HG03175 (cell line): ENCODE measurements around the gene PAK4.
A peak's percentile ranks its signal among the peaks of the same experiment; 100 is the strongest.
"Not testable (repeated sequence)": the region's sequence is repeated elsewhere in the genome, so short reads cannot be mapped to it uniquely, and the experiment has no call there.

Source experiments
- ATAC-seq: cut with Tn5 transposase; IDR thresholded peaks from one replicate; pipeline ENCODE4 v1.9.1; 2021; ENCODE audit warnings: mild to moderate bottlenecking, moderate library complexity; ENCODE audit not compliant: unreplicated experiment

Gene PAK4

DNA sequence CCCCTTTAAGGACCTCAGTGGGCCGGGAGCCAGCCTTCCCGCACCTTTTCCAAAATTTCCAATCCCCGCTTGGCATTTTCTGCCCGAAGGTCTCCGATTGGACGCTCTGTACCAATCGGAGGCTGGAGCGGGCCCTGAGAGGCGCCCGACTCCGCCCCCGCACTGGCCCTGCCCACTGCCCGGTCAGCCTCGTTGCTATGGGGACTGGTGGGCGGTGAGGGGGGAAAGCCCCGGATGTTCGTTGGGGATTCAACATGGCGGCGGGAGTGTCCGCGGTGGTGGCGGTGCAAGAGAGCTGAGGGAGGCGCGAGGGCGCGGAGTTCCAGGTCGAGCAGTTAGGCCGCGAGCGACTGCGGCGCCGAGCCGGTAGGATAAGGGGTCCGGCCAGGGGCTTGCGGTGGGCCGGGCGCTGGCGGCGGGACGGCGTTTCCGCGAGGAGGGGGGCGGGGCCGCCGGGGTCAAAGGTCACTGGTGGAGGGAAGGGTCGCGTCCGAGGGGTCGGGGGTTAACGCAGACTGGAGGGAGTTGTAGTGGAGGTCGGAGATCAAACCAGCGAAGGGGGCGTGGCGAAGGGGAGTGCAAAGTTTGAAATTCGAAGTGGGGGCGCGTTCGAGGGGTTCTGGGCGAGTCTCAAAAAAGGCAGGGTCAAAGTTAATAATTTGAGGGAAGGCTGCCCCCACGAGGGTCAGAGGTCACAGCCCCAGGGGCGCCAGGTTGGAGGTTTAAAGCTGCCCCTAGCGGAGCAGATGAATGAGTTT is at the start of gene PAK4:
Gene PAK4 (plus strand): TSS at position 233 of the 758 bp plus-strand sequence. CDS start 43,768 bp downstream, outside the sequence.
- ATAC-seq, result peak; percentile 91

DNA sequence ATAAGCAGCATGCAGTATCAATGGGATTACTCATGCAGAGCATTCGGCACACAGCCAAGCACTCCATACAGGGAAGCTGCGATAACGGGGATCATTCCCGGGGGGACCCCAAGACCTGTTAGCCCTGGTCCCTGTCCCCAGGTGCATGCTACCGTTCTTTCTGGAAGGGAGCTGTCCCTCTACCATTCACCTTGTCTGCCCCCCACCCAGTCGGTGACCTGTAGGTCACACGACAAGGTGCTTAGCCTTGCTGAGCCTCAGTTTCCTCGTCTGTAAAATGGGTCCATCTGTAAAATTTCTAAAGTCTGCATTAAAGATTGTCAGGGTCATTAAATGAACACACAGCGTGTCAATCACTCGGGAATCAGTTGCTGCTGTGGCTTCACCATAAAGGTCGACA is 48.3 kb upstream of the PAK4 start:
- ATAC-seq, result no peak

DNA sequence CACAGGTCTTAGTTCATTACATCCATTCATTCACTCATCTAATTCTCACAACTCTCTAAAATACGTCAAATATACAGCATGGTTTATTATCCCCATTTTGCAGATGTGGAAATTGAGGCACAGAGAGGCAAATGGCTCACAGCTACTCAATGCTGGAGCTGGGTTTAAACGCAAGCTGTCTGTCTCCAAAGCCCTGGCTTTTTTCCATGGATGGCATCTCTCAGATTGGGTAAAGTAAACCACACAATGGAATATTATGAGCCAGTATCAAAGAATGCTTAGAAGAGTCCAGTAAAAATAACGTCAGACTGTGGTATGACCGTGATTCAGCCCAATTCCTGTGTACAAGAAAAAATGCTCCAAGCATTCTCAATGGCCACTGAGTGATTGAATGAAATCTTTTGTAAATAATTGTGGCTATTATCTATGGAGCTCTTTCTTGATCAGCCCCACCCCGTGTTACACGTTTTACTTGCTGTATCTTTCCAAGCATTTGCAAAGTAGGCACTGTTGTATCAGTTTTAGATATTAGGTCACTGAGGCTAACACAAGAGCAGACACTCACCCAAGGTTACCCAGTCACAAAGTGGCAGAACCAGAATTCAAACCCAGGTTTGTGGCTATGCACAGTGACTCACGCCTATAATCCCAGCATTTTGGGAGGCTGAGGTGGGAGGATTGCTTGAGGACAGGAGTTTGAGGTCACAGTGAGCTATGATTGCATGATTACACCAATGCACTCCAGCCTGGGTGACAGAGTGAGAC is 47.0 kb upstream of the PAK4 start:
- ATAC-seq, result no peak

DNA sequence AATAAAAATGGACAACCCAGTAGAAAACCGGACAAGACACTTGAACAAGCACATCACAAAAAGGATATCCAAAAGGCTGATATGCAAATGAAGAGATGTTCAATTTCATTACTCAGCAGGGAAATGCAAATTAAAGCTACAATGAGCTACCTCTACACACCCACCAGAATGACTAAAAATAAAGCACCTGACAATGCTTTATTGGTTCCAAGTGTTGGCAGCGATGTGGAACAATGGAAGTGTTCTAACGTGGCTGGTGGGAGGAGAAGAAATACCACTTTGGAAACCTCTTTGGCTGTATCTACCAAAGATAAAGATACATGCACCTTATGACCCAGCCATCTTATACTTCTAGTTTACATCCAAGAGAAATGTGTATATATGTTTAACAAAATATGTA is 45.2 kb upstream of the PAK4 start:
- ATAC-seq, result no peak

DNA sequence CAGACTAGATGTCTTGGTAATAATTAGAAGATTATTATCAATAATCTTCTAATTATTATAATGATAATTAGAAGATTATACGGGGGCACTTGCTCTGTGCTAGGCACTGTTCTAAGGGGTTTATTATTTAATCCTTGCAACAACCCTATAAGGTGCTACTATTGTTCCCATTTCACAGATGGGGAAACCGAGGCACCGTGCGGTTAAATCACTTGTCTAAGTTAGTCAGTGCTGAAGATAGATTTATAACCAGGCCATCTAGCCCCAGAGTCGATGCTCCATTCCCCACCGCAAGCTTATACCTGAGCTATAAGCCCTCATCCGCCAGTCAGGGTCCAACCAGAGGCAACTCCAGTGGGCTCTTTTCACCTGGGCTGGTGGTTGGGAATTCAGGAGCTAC is 43.4 kb upstream of the PAK4 start:
- ATAC-seq, result no peak

DNA sequence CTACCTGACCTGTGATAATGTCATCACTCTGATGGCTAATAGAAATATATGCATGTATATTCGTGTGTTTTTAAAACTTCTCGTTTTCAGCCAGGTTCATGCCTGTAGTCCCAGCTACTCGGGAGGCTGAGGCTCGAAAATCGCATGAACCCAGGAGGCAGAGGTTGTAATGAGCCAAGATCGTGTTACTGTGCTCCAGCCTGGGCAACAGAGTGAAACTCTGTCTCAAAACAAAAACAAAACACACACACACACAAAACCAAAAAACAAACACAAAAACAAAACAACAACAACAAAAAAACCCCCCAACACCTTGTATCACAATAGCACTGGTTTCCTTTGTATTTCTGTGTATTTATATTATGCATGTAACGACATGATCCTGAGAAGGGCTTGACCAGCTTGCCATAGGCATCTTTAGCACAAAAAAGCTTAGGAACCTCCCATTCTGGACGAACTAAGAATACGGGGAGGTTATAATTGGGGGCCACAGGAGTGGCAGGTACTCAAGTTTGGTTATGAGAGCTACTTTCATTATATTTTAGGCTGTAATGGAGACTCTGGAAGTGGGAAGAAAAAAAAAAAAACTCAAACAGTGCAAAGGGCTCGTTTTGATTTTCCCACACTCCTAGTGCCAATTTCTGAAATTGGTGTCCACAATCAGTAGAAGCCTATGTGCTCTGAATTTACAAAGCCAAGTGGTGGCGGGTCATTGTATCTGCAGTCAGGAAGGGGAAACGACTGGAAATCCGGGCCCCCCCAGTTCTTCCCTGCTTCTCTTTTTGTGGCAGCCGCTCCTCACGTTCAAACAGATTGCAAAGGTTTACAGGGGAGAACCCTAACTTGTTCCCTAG is 42.6 kb upstream of the PAK4 start:
- no peak for ATAC-seq

DNA sequence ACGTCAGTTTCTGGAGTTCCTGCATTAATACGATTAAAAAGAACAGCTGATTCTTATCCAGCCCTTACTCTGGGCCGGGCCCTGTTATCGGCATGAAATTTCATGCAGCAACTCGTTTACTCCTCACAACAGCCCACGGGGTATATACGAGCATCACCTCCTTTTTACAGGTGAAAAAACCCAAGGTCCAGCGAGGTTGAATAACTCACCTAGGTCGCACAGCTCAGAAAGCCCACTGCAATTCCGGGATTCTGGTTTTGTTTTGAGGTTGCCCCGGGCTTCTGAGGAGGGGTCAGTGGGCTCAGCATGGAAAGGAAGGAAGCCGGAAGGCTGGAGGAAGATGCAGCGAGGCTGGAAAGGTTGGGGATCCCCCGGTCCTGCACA is 42.0 kb upstream of the PAK4 start:
- ATAC-seq, result no peak

DNA sequence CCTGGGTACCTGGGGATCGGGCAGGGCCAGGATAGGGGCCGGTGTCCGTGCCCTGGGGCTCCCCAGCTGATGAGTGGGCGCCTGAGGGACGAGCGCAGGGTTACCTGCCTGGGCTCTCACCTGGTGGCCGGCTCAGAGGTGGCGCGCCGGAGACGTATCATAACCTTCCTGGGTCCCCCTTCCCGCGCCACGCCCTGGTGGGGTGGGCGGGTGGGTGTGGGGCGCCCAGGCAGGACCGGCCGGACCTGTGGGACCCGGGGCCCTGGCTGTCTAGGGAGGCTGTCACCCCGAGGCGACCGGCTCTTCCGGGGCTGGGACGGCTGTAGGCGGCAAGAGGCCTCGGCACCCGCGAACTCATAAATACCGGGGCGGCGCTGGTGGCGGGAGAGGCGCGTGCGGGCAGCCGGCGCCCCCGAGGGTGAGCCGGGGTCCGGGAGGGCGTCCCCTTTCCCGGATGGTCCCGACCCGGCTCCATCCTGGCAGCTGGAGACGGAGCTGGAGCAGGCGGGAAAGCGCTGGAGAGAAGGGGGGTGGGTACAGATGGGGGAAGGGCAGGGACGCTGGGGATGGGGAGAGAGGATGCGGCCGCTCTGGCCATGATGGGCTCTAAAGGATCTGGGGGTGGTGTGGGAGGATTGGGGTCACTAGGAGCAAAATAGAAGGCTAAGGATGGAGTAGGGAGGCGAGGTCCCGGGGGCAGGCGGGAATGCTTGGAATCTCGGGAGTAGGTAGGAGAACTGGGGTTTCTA is 41.4 kb upstream of the PAK4 start, which contains the start of gene ACP7:
Gene ACP7 (plus strand): TSS at position 386 of the 749 bp plus-strand sequence. CDS start 902 bp downstream, outside the sequence.
- no peak for ATAC-seq

DNA sequence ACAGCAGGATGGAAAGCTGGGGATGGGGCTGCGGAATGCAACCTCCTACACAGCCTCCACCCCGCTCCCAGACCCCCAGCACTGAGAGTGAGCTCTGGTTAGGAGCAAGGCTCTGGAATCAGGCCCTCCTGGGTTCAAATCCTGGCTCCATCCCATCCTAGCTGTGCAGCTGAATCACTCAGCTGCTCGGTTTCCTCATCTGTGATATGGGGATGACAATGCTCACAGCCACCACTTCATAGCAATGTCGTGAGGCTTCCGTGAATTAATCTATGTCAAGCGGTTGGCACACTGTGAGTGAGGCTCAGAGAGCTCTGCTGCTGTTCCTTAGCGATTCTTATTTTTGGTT is 40.9 kb upstream of the PAK4 start:
- ATAC-seq, result no peak

DNA sequence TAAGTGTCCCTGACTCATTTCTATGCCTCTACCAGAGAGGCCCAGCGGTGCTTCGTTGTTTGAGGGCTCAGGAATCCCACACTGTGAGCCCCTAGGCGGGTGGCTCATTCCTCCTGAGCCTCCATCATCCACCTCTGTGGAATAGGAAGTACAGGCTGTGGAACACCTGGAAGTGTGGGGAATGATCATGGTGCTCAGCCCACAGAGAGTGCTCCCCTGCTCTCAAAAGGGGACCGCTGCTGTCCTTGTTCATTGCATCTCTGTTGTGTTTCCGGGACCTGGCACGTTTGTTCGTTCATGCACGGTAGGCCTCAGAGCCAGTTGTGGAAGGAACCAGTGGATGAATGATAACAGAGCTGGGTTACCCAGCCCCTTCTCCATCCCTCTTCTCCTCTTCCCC is 40.2 kb upstream of the PAK4 start:
- ATAC-seq, result no peak

DNA sequence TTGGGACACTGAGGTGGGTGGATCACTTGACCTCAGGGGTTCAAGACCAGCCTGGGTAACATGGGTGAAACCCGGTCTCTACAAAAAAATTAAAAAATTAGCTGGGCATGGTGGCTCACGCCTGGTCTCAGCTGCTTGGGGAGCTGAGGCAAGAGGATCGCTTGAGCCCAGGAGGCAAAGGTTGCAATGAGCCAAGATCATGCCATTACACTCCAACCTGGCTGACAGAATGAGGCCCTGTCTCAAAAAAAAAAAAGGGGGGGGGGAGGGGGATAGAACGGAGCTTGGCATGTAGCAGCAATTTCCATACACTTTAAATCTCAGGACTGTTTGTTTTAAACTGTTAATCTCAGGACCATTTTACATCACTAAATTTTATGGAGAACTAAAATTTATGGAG is 39.2 kb upstream of the PAK4 start:
- ATAC-seq, result no peak

DNA sequence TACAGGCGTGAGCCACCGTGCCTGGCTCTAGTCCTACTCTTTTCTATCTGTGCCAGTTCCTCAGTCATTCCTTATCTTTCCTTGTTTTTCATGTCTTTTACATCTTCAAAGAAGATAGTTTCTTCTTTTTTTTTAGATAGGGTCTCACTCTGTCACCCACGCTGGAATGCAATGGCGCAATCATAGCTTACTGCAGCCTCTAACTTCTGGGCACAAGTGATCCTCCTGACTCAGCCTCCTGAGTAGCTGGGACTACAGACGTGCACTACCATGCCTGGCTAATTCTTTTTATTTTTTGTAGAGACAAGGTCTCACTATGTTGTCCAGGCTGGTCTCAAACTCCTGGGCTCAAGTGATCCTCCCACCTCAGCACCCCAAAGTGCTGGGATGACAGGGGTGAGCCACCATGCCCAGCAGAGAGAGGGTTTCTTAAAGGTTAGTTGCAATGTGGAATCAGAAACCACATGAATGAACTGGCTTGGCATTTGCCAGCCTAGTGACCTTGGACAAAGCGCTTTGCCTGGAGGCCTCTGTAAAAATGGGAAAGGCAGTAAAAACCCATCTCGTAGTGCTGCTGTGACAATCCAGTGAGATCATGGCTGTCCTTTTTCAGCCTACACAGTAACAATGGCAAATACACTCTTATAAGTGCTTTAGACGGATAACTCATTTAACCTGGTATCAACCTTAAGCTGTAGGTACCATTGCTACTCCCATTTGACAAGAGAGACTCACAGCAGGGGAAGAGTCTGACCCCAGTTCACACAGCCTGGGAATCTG is 37.5 kb upstream of the PAK4 start:
- ATAC-seq, result no peak

DNA sequence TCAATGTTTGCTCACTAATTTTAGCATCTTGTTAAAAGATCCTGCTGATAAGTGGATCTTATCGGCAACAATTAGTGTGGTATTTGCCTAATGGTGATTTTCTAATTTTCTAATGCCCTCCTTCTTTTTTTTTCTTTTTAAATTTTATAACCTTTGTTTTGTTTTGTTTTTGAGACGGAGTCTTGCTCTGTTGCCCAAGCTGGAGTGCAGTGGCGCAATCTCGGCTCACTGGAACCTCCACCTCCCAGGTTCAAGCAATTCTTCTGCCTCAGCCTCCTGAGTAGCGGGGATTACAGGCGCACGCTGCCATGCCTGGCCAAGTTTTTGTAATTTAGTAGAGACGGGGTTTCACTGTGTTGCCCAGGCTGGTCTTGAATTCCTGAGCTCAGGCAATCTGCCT is 35.6 kb upstream of the PAK4 start:
- not testable (repeated sequence) for ATAC-seq

DNA sequence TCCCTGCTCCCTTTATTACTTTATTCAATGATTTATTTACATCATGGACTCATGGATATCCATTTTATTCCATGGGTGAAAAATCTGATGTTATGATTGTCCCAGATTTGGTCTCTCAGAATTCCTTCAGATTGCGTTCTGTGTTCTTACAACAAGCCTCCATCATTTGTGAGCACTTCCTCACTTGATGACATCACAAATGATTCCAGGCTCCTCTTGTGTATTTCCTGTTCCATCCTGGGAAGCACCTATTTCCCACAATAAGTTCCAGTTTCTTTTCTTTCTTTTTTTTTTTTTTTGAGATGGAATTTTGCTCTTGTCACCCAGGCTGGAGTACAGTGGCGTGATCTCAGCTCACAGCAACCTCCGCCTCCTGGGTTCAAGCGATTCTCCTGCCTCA is 34.7 kb upstream of the PAK4 start:
- ATAC-seq, result no peak

DNA sequence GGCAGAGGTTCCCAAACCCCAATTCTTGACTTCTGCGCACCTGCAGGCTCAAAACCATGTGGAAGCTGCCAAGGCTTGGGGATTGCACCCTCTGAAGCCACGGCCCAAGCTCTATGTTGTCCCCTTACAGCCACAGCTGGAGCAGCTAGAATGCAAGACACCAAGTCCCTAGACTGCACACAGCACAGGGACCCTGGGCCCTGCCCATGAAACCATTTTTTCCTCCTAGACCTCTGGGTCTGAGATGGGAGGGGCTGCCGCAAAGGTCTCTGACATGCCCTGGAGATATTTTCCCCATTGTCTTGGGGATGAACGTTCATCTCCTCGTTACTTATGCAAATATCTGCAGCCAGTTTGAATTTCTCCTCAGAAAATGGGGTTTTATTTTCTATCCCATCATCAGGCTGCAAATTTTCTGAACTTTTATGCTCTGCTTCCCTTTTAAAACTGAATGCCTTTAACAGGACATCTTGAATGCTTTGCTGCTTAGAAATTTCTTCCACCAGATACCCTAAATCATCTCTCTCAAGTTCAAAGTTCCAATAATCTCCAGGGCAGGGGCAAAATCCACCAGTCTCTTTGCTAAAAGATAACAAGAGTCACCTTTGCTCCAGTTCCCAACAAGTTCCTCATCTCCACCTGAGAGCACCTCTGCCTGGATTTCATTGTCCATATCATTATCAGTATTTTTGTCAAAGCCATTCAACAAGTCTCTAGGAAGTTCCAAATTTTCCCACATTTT is 29.6 kb upstream of the PAK4 start:
- not testable (repeated sequence) for ATAC-seq

DNA sequence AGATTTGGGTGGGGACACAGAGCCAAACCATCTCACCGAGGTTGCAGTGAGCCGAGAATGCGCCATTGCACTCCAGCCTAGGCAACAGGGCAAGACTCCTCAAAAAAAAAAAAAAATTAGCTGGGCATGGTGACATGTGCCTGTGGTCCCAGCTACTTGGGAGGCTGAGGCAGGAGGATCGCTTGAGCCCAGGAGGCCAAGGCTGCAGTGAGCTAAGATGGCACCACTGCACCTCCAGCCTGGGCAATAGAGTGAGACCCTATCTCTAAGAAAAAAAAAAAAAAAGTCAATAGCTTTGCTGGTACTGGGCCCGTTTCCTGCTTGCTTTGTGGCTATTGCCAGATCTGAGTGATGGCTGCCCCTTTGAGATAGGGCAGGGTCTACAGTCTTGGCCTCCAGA is 28.3 kb upstream of the PAK4 start:
- no peak for ATAC-seq

DNA sequence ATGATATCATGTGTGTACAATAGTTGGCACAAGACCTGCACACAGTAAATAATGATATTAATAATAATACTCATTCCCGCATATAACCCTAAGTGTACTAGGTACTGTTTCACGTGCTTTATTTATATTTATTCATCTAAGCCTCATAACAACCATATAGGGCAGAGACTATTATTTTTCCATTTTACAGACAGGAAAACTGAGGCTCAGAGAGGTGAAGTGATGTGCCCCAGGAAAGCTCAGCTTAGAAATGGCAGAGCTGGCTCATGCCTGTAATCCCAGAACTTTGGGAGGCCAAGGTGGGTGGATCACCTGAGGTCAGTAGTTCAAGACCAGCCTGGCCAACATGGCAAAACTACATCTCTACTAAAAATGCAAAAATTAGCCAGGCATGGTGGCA is 27.9 kb upstream of the PAK4 start:
- ATAC-seq, result no peak

DNA sequence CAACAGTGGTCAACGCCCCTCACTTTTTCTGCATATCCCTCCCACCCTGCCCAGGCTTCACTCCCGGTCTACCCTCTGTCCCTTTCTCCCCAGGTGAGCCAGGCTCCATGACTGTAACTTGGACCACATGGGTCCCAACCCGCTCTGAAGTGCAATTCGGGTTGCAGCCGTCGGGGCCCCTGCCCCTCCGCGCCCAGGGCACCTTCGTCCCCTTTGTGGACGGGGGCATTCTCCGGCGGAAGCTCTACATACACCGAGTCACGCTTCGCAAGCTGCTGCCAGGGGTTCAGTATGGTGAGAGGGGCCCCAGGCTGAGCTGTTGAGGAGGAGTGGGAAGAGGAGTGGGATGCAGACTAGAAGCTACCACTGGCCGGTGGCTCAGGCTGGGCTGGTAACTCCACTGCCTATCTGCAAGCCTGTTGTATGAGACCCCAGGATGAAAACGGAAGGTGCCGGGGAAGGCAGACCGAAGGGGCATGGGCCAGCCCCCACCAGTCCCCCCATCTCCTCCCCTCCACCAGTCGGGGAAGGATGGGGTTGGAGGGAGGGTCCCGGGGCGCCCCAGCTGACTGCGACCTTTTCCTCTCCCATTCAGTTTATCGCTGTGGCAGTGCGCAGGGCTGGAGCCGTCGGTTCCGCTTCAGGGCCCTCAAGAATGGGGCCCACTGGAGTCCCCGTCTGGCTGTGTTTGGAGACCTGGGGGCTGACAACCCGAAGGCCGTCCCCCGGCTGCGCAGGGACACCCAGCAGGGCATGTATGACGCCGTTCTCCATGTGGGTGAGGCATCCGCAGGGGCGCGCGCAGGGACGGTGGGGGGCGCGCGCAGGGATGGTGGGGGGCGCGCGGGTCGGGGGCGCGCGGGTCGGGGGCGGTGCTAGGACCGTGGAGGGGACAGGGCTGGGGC is 27.0 kb upstream of the PAK4 start:
- no peak for ATAC-seq
